Uterus (tissue), 2 donors: Measurements from ENCODE around the gene CFAP61.

Experiments
- CTCF ChIP-seq, 4 experiments: fragments of 200-600 bp in 2 of 4; fragments of 450-650 bp in 2 of 4; sonication (generic) in 2 of 4; IDR thresholded peaks; one replicate each; pipeline ENCODE4 v1.5.1; 2016 to 2019; ENCODE audit warnings: antibody characterized with exemption in 4 of 4, mild to moderate bottlenecking in 2 of 4, moderate library complexity in 1 of 4
- POLR2A ChIP-seq, 2 donors: fragments of 450-650 bp; IDR thresholded peaks; one replicate each; pipeline ENCODE4 v1.6.1; 2016; ENCODE audit warnings: antibody characterized with exemption in 2 of 2, mild to moderate bottlenecking in 1 of 2, moderate library complexity in 1 of 2

DNA sequence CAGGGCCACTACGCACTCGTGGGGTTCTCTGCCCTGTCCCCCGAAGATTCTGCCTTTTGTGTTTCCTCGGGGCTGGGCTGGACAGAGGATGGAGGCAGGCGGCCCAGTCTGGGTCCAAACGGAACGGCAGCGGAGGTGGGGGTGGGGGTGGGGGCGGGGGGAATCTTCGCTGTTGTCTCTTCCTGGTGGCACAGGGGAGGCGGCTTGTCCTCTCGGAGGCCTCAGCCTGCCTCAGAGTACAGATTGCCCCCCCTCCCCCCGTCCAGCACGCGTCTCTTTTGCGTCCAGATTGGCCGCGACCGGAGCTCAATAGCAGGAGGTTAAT, 314.2 kb downstream of the CFAP61 start:
- TF ChIP-seq CTCF (IDR thresholded peaks at IDR 0.05) (no peak), POLR2A (IDR thresholded peaks at IDR 0.05) (no peak)
